Measurements from ENCODE around the gene CNN2. TPM values are rescaled to one million over a fixed set of nuclear protein-coding genes. Genes with fewer than 3 reads are reported as not detected.
A peak's percentile ranks its signal among the peaks of the same experiment; 100 is the strongest.

Gene CNN2
- total and polyA plus RNA-seq, 2 donors (not counting 1 experiment from before 2014, with no cell fraction given) = 198 to 301 TPM

DNA sequence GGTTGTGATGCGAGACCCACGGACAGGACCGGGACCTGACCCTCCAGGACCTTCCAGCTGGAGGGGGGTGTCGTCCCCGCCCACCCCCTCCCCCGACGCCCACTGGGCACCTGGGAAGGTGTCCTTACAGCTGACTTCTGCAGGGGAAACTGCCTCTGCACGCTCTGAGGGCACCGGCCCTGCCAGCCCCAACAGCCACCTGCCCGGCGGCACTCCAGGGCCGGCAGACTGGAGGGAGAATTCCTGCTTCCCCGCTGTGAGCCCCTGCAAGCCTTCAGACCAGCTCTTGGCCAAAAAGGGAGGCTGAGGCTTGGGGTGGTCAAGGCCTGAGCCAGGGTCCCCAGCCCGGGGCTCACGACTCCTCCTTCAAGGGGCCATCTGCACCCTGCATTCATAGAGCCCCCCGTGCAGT, 1.2 kb downstream of the CNN2 start:
- Histone ChIP-seq H3K79me2 (ENCODE audit: control insufficient read depth, insufficient read depth, low read length) (peaks cover 58% of the 10 kb centered on the region), H3K4me1 (ENCODE audit: control insufficient read depth in 2 of 2, insufficient read depth in 2 of 2, low read length in 2 of 2) (peaks cover 16 to 29% of the 10 kb centered on the region in 2 donors), H3K9me3 (ENCODE audit: control extremely low read depth in 1 of 3, control insufficient read depth in 2 of 3, insufficient read depth in 1 of 3, low read length in 2 of 3) (no peaks in the 10 kb centered on the region), H3K27ac (ENCODE audit: low read length in 2 of 2) (peak overlapping the region; percentile 72 to 85), H3K36me3 (replicated peaks in 1 of 2; ENCODE audit: control extremely low read depth in 1 of 2, control insufficient read depth in 1 of 2, extremely low read depth in 1 of 2, insufficient read depth in 2 of 2, low read length in 1 of 2) (peaks cover 0 to 28% of the 10 kb centered on the region in 2 experiments), H3K27me3 (replicated peaks in 1 of 4; ENCODE audit: control extremely low read depth in 1 of 4, control insufficient read depth in 3 of 4, insufficient read depth in 4 of 4, low read length in 3 of 4) (no peaks in the 10 kb centered on the region), H3K4me3 (ENCODE audit: control extremely low read depth in 1 of 5, extremely low read depth in 1 of 5, insufficient read depth in 1 of 5, low read depth in 2 of 5, low read length in 4 of 5) (peak overlapping the region; percentile 60 to 99 (median 87)), H3K4me2 (replicated peaks; ENCODE audit: low read depth, low read length, poor library complexity, severe bottlenecking) (peak overlapping the region; percentile 91), H3K9ac (ENCODE audit: low read length) (peak overlapping the region; percentile 87), H4K20me1 (ENCODE audit: control insufficient read depth, insufficient read depth, low read length, poor library complexity, severe bottlenecking) (peaks cover 59% of the 10 kb centered on the region), H2AFZ (ENCODE audit: insufficient read depth, low read depth, low read length, poor library complexity, severe bottlenecking) (no peak overlapping the region)
- intact Hi-C loops (cut with micrococcal nuclease) = loop anchor here (10.0 kb wide), 1 partner anchor 217 kb away; the partner anchor contains the start of genes ATP5F1D and MIDN
- TF ChIP-seq EZH2 (IDR thresholded peaks at IDR 0.05; ENCODE audit: borderline replicate concordance, insufficient read depth, low read depth, low read length, poor library complexity, severe bottlenecking) = no peak
- TF ChIP-seq, protein P1, sequence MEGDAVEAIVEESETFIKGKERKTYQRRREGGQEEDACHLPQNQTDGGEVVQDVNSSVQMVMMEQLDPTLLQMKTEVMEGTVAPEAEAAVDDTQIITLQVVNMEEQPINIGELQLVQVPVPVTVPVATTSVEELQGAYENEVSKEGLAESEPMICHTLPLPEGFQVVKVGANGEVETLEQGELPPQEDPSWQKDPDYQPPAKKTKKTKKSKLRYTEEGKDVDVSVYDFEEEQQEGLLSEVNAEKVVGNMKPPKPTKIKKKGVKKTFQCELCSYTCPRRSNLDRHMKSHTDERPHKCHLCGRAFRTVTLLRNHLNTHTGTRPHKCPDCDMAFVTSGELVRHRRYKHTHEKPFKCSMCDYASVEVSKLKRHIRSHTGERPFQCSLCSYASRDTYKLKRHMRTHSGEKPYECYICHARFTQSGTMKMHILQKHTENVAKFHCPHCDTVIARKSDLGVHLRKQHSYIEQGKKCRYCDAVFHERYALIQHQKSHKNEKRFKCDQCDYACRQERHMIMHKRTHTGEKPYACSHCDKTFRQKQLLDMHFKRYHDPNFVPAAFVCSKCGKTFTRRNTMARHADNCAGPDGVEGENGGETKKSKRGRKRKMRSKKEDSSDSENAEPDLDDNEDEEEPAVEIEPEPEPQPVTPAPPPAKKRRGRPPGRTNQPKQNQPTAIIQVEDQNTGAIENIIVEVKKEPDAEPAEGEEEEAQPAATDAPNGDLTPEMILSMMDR (IDR thresholded peaks at IDR 0.05) = no peak
- WGBS (ENCODE audit: insufficient coverage) = 2% methylated on average over 15 of the region's 16 CpGs
- ChIA-PET CTCF (interaction anchor here (1.2 to 3.9 kb wide), 12 partner anchors 8 to 216 kb away, joined by 3 to 16 read pairs (median 9); partner anchors contain the start of genes ABCA7, ARHGAP45 and WDR18), POLR2A (interaction anchor here (0.5 to 6.9 kb wide), 14 partner anchors 11 to 301 kb away, joined by 3 to 91 read pairs (median 6); partner anchors contain the start of genes ABCA7, ARHGAP45, CIRBP and WDR18)
- DNase-seq = no peak
- peak overlapping the region; percentile 91 for H3K27ac Mint-ChIP-seq
- no peaks in the 10 kb centered on the region for H3K27me3 Mint-ChIP-seq
- peak overlapping the region; percentile 94 for H3K4me3 Mint-ChIP-seq
- peaks cover 28% of the 10 kb centered on the region for H3K4me1 Mint-ChIP-seq
- H3K9me3 Mint-ChIP-seq (ENCODE audit: insufficient read depth) = no peaks in the 10 kb centered on the region
- ATAC-seq (ENCODE audit: low read depth) = peak; percentile 20

All from B cell (primary cell).